MCF 10A (cell line): ENCODE results near the gene RELN. TPM values are rescaled to one million over a fixed set of nuclear protein-coding genes. Genes with fewer than 3 reads are reported as not detected.

Source experiments
- BruUV-seq: library from RNA; stranded (reverse); fragments of 400-500 nt; replicated peaks from 2 replicates; lab custom pipeline; 2021; lab: Mats Ljungman, UMichigan
- CTCF ChIA-PET: fragments of 300-600 bp; sonication (Branson Sonifier 250); formaldehyde crosslinking; extraction: SDS; loops from one replicate; lab custom pipeline; 2021; ENCODE audit warnings: antibody characterized with exemption, inconsistent platforms; lab: Yijun Ruan, JAX
- POLR2A ChIA-PET: fragments of 300-600, 350-650 bp; sonication (Branson Sonifier 250); formaldehyde crosslinking; extraction: SDS; loops from one replicate; lab custom pipeline; 2020; ENCODE audit warnings: antibody characterized with exemption, inconsistent platforms; lab: Yijun Ruan, JAX
- DNase-seq: peaks from one replicate; pipeline ENCODE4 v3.0.0-alpha.2; 2018; ENCODE audit not compliant: unreplicated experiment
- H3K27ac Mint-ChIP-seq: one replicate; pipeline ENCODE4 v1.8.0; 2022; ENCODE audit warnings: mild to moderate bottlenecking, low read depth, mixed read lengths; ENCODE audit not compliant: unreplicated experiment
- H3K27me3 Mint-ChIP-seq: one replicate; pipeline ENCODE4 v1.8.0; 2022; ENCODE audit warnings: mixed read lengths; ENCODE audit not compliant: insufficient read depth, unreplicated experiment
- H3K36me3 Mint-ChIP-seq: one replicate; pipeline ENCODE4 v1.8.0; 2022; ENCODE audit warnings: mild to moderate bottlenecking, moderate library complexity, mixed read lengths; ENCODE audit not compliant: insufficient read depth, unreplicated experiment
- H3K4me1 Mint-ChIP-seq: one replicate; pipeline ENCODE4 v1.8.0; 2022; ENCODE audit warnings: mixed read lengths; ENCODE audit not compliant: insufficient read depth, unreplicated experiment
- H3K4me3 Mint-ChIP-seq: one replicate; pipeline ENCODE4 v1.8.0; 2022; ENCODE audit warnings: mild to moderate bottlenecking, moderate library complexity, mixed read lengths; ENCODE audit not compliant: unreplicated experiment
- H3K9me3 Mint-ChIP-seq: one replicate; pipeline ENCODE4 v1.8.0; 2022; ENCODE audit warnings: mixed read lengths; ENCODE audit not compliant: unreplicated experiment
- intact Hi-C: fragments of 100-400 bp; cut with micrococcal nuclease; formaldehyde crosslinking; loops from 2 replicates; pipeline ENCODE4 v1.14.1; 2022
- total RNA-seq: library from RNA; stranded (reverse); gene quantifications from 2 replicates; pipeline ENCODE4 v1.2.3, GENCODE V29; 2022
- TF ChIP-seq, protein P1 (sequence below): fragments of 200-600 bp; IDR thresholded peaks from one replicate; pipeline ENCODE4 v1.8.0; 2022; ENCODE audit warnings: antibody characterized with exemption, mild to moderate bottlenecking; ENCODE audit not compliant: unreplicated experiment

RELN gene
- total RNA-seq, 1 experiment from 2014 or later = not detected

DNA sequence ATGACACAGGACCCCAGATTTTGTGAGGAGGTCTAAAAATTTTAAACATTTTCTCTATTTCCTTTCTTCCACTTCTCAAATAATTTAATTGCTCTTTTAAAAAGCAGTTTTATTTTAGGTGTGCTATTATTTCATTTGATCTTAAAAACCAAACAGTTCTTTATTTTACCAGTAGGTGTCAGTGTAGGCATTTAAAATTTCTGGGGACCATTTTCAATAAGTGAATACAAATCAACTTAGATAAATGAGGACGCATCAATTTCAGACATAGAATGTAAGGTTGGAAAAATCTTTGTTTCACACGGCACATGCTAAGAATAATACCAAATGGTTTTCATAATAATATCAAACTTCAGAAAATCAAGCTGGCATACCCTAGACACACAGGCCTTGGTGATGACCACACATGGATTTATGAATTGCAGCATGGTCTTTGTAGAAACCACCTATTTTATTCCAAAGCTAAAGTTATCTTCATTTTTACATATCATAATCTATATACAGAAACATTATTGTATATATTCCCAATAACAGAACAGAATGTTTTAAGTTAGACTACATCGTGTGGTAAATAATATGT, 415.9 kb downstream of the RELN start:
- DNase-seq = peak; percentile 43
- Mint-ChIP-seq H3K27me3 (peaks cover 71% of the 10 kb centered on the region), H3K36me3 (no peaks in the 10 kb centered on the region), H3K4me3 (no peak overlapping the region), H3K9me3 (no peaks in the 10 kb centered on the region), H3K27ac (no peak overlapping the region), H3K4me1 (no peaks in the 10 kb centered on the region)
- BruUV-seq = no TSS peak
- ChIA-PET POLR2A (no interaction called here), CTCF (interaction anchor here (0.6 to 3.6 kb wide), 32 partner anchors 9 to 1443 kb away, joined by 3 to 33 read pairs (median 3); no protein-coding TSS in a partner anchor)
- TF ChIP-seq, protein P1, sequence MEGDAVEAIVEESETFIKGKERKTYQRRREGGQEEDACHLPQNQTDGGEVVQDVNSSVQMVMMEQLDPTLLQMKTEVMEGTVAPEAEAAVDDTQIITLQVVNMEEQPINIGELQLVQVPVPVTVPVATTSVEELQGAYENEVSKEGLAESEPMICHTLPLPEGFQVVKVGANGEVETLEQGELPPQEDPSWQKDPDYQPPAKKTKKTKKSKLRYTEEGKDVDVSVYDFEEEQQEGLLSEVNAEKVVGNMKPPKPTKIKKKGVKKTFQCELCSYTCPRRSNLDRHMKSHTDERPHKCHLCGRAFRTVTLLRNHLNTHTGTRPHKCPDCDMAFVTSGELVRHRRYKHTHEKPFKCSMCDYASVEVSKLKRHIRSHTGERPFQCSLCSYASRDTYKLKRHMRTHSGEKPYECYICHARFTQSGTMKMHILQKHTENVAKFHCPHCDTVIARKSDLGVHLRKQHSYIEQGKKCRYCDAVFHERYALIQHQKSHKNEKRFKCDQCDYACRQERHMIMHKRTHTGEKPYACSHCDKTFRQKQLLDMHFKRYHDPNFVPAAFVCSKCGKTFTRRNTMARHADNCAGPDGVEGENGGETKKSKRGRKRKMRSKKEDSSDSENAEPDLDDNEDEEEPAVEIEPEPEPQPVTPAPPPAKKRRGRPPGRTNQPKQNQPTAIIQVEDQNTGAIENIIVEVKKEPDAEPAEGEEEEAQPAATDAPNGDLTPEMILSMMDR = peak; percentile 57
- intact Hi-C loops = loop anchor here (1.0 to 10.0 kb wide), 3 partner anchors 523 to 701 kb away; no protein-coding TSS in a partner anchor

DNA sequence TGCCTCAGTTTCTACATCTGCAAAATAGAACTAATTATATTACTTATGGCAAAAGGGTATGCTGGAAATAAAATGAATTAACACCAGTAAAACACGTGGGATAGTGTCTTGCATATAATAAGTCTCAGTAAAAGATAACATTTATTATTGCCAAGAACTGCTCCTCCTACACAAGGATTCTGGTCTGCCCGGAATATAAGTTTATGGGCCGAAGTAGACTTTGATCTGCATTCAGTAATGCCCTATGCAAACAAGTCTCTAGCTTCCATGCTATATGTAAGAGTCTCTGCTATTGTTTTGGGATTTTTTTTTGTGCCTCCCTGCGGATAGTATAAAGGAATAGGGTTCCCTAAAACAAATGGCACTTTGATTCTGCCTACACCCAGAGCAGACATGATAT, 417.9 kb downstream of the RELN start:
- H3K4me1 Mint-ChIP-seq = no peaks in the 10 kb centered on the region
- no peak overlapping the region for H3K27ac Mint-ChIP-seq
- ChIA-PET POLR2A (no interaction called here), CTCF (interaction anchor here (0.6 to 0.9 kb wide), 3 partner anchors 9 to 596 kb away, joined by 3 read pairs; no protein-coding TSS in a partner anchor)
- DNase-seq = no peak
- no TSS peak for BruUV-seq
- H3K4me3 Mint-ChIP-seq = no peak overlapping the region
- TF ChIP-seq, protein P1 = no peak
- intact Hi-C loops = loop anchor here (10.0 kb wide), 1 partner anchor 703 kb away; no protein-coding TSS in a partner anchor
- H3K9me3 Mint-ChIP-seq = no peaks in the 10 kb centered on the region
- H3K27me3 Mint-ChIP-seq = peaks cover 71% of the 10 kb centered on the region
- no peaks in the 10 kb centered on the region for H3K36me3 Mint-ChIP-seq

DNA sequence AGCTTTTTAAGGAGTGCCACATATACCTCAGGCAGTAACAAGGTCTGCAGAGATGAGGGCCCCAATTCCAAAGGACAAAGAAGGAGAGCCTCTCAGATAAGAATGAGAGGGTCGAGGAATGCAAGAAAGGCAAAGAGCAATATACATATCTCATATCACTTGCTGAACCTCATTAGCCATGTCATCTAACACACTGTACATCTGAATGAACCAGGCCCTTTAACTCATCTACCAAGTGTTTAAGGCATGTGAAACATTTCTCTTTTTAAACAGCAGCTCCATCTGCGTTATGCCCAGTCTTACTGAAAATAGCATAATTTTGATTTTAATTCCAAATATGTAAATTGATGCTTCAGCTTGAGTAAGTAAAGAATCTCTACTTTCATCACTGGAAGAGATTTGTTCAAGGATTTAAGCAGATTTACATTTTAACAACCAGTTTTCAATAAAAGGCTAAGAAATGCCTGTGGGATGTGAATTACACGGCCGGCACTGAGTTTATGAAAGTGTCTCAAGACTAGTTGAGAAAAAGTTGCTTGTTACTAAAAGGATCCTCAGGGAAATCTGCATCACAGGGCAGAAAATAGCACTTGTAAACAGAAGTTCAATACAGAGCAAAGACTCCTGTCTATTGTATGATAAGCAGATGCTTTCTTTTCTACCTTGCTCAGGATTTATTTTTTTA, 419.7 kb downstream of the RELN start:
- no TSS peak for BruUV-seq
- Mint-ChIP-seq H3K36me3 (no peaks in the 10 kb centered on the region), H3K4me3 (no peak overlapping the region), H3K27me3 (peaks cover 75% of the 10 kb centered on the region), H3K27ac (no peak overlapping the region), H3K4me1 (no peaks in the 10 kb centered on the region), H3K9me3 (no peaks in the 10 kb centered on the region)
- no peak for DNase-seq
- intact Hi-C loops = loop anchor here (10.0 kb wide), 1 partner anchor 705 kb away; no protein-coding TSS in a partner anchor
- CTCF ChIA-PET = interaction anchor here (1.1 kb wide), 1 partner anchor 1349 kb away, joined by 4 read pairs; no protein-coding TSS in a partner anchor
- POLR2A ChIA-PET = interaction anchor here (0.7 kb wide), 1 partner anchor 217 kb away, joined by 3 read pairs; no protein-coding TSS in a partner anchor
- TF ChIP-seq, protein P1 = no peak

DNA sequence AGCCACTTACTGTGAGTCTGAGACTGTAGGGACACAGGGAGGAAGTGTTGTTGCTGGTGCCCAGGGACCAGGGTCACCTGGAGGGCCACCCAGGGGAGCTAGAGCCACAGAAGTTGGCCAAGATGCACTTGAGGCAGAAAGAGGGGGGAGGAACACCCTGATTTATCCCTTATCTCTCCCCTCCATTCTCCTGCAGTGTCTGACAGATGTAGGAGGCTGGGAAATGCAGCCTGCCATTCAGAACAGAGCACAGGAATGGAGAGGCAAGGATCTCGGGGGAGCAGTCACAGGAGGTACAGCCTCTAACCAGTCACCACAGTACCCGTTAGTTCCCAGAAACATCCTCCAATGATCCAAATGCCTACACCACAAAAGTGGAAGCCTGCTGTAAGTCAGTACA, 425.0 kb downstream of the RELN start:
- H3K9me3 Mint-ChIP-seq = no peaks in the 10 kb centered on the region
- intact Hi-C loops = no loop called here
- ChIA-PET POLR2A (no interaction called here), CTCF (interaction anchor here (1.2 to 2.4 kb wide), 2 partner anchors 9 to 40 kb away, joined by 5 to 19 read pairs; no protein-coding TSS in a partner anchor)
- H3K36me3 Mint-ChIP-seq = no peaks in the 10 kb centered on the region
- H3K4me3 Mint-ChIP-seq = no peak overlapping the region
- no TSS peak for BruUV-seq
- H3K27ac Mint-ChIP-seq = no peak overlapping the region
- peaks cover 93% of the 10 kb centered on the region for H3K27me3 Mint-ChIP-seq
- TF ChIP-seq, protein P1 = no peak
- no peaks in the 10 kb centered on the region for H3K4me1 Mint-ChIP-seq
- DNase-seq = no peak
